GM18870 (cell line): ENCODE results near the gene MBLAC2.

ENCODE experiments used
- ATAC-seq: cut with Tn5 transposase; IDR thresholded peaks from one replicate; pipeline ENCODE4 v1.9.1; 2021; ENCODE audit warnings: moderate library complexity; ENCODE audit not compliant: unreplicated experiment

The MBLAC2 gene

DNA sequence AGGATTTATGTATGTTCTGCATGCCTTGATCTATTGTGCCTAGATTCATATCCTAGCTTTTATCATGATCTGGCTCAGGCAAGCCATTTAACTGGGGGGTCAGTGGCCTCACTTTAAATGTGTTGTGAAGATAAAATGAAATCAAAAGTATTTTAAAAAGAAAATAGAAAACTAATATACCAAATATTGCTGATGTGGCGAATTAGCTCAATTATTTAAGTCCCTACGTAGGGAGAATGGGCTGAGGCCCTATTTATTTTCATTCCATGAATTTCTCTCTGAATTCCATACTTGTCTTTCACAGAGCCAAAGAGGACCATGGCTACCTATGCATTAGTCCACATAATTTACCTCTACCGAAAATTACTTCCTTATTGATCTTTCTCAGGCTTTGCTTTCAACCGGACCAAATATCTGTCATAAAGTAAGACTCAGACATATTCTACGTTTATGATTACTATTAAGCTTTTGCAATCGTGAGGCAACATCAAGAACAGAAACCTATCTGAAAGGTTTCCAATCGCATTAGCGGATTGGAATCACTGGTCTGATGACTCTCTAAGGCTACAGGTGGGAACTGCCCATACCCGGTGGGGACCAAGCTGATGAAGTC lies 1.7 kb downstream of the MBLAC2 start:
- ATAC-seq: no peak

DNA sequence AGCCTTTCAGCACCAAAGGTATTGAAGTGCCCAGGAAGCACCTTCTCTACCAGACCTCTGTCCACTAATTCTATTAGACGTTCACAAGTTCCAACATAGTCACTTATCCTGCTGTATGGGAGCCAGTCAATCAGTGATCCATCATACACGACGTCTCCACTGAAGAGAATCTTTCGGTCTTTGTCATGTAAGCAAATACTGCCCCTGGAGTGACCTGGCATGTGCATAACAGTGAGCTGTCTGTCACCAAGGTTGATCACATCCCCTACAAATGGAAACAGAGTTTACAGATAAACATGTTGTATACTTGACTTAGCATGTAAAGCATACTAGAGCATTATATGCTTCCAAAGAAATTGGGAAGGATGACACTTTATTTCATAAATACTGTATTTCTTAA lies 13.3 kb downstream of the MBLAC2 start:
- ATAC-seq: no peak

DNA sequence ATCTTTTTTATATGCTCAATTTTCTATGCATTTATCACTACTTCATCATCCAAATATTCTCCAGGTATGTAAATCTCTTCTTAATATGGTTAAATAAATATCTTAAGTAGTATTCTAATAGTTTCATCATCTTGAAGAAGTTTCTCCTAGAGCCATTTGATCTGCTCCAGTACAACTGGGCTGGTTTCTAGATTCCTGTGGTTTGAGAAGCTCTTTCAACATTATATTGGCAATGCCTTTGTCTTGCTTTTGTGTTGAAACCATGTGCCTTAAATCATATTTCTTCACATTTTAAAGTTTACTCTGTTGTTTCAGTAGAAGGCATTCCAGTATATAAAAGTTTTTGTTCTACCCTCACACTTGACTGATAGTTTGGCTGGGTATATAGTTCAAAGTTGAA lies 27.6 kb downstream of the MBLAC2 start:
- no peak for ATAC-seq

DNA sequence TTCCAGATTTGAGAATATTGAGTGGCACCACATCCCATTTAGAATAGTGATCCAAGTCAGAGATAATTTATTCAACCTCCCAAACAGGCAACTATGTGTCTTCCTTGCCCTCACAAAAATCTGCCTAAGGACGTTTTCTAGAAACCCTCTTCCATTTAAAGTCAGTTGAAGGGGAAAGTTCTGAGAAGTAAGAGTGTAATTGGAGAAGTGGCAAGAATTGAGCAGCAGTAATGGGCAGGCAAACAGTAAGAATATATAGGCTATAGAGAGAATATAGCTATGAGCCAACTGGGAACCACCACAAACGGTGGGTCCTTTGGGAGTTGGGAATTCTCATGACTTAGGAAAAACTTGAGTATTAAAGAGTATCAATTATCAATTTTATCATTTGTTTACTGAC lies 33.9 kb downstream of the MBLAC2 start:
- ATAC-seq: no peak

DNA sequence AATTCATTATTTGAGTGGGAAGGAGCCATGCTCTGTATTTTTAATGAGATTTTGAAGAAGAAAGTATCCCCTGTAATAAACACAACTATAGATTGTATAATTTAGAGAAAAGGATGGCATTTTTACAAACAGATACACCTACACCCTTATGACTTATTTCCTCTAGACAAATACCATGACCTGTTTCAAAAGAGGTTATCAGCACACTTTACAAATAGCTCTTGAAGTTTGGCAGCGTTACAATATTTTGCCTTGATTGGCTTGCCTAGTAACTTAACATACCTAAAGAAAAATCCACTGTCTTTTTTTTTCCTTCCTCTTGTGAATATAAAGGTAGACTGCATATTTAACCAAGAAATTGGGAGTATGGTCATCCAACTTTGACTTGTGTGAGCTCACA lies 36.5 kb downstream of the MBLAC2 start:
- ATAC-seq: no peak

DNA sequence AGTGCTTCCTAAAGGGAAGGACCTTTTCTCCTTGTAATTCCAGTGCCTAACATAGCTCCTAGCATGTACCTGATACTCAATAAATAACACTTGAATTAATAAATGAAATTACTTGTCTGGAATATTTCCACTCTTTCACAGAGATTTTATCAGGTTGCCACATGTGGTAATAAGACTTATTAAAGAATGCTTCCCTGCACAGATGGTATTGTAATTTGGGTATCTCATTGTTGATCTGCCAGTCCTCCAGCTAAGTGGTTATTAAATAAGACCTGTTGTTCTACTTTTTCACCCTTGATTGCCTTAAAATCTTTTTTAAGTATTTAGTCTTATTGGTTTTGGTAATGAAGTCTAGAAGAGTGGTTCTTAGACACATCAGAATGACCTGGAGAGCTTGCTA lies 36.9 kb downstream of the MBLAC2 start:
- no peak for ATAC-seq

DNA sequence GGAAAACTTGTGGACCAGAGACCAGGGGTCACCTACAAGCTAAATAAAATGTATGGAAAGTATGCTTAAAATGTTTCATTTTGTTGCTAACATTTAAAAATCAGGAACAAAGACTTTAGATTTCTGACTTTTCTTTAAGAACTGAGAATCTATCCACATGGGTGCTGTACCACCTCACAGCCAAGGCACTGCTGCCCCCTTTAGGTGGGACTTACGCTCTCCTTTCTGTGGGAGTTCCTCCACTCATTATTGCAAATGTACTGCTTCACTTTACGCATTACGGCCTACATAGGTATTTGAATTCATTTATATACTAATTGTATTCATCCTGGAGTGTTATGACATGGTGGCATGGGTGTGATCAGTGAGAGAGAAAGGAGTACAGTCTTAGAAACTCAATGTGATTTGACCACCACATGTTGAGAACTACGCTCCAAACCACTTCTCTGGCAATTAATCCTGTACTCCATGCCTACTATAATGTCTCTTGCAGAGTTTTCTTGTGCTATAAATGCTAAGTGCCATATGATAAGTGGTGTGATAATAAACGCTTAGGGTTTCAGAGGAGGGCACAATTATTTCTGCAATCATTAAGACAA lies 40.4 kb downstream of the MBLAC2 start:
- no peak for ATAC-seq

DNA sequence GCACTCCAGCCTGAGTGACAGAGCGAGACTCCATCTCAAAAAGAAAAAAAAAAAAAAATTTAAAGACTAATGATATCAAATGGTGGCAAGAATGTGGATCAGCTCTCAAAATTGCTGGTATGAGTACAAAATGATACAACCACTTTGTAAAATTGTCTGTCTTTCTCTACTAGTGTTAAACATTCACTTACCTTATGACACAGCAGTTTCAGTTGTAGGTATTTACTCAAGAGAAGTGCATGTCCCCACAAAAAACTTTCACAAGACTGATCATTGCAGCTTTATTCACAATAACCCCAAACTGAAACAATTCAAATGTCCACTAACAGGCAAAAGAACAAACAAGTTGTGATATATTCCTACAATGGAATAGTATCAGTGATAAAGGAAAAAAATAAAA lies 50.3 kb downstream of the MBLAC2 start:
- peak; percentile 87 for ATAC-seq

DNA sequence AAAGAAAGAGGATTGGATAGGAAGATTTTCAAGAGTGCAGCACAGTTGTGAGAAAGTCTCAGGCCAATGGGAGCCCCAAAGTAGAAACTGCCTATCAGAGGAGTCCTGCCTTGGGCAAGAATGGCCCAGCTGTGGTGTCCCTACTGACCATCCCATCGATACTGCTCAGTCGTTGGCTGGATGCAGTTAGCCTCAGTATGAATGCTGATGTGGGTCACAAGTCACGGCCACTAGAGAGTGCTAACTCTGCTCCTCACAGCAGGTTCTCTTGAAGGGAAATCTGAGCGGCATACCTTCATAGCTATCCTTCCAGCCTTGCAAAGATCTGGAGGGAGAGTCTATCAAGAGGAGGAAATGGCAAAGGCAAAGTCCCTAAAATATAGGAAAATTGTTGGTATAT lies 53.4 kb downstream of the MBLAC2 start:
- ATAC-seq: no peak

DNA sequence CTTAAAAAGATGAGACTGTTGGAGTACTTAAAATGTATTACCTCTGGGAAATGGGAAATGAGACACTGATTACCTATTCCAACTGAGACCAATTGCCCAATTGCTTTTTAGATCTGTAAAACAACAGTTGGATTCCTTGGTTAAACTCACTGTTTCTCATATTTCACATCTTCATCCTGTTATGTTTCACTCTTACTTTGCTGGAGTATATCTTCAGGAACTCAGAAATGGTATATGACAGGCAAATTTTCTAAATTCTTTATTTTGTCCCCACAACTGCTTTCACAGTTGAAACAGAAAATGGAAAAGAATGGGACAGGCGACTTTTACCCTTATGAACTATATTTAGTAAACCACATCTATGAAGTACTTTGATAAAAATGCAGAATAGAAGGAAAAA lies 56.4 kb downstream of the MBLAC2 start:
- no peak for ATAC-seq

DNA sequence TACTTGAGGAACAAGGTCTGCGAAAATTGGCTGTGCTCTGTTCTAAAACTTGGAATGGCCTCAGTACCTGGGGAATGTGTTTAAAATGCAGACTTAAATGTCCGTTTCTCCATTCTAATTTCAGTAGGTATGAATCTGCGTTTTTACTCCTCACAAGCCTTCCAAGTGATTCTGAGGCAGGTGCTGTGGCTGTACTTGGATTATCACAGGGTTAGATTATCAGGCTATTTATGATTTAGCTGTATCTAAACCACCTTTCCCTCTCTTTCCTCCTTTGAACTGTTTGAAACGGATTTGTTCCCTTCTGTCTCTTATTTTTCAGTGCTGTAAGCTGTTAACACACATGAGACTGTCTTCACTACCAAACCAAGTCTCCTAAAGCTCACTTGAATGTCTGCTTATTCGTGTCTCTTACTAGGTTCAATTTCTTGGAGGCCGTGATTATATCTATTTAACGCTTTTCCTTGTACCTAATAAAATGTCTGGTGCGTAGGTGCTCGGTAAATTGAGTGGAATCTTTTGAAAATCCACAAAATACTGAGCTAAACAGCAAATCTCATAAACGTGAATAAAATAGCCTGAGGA lies 64.3 kb downstream of the MBLAC2 start:
- no peak for ATAC-seq

DNA sequence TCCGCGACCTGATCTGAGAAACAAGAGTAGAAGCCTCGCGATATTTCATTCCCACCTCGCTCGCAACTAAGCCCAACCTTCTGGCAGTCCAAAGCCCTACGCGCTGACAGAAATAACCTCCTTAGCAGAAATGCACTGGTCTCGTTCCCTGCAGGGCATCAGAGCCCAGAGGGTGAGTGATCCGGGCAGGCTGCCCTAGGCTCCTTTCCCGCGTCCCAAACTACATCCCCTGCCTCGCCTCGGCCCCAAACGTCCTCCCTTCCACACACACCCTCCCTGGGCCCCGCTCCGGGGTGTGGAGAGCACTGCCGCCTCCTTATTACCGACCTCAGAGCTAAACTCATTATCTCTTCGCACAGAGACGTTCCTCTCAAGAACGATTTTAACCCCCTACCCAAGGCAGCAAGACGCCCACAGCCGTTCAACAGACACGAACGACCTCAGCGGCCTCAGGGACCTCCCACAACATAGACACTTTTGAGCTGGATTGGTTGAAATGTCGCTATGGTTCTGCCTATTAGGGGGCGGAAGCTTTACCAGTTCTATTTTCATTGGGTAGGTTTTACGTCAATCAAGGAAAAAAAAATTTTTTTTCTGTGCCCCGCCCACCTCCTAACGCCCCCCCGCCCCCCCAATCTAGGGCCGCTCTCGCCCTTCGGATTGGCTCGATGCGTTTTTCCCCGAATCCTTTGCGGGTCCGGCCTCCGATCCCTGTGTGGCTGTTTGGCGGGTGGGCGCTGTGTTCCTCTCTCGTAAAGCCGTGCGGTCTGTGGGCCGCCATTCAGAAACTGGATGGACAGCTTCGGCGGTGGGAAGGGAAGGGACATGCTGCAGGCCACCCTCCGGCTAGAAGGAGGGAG lies 65.0 kb downstream of the MBLAC2 start, which contains the start of gene CETN3:
TSS of gene CETN3 (minus strand) at position 439 of the 860 bp plus-strand sequence. CDS start at position 344, 95 bp downstream.
- peak; percentile 95 for ATAC-seq

DNA sequence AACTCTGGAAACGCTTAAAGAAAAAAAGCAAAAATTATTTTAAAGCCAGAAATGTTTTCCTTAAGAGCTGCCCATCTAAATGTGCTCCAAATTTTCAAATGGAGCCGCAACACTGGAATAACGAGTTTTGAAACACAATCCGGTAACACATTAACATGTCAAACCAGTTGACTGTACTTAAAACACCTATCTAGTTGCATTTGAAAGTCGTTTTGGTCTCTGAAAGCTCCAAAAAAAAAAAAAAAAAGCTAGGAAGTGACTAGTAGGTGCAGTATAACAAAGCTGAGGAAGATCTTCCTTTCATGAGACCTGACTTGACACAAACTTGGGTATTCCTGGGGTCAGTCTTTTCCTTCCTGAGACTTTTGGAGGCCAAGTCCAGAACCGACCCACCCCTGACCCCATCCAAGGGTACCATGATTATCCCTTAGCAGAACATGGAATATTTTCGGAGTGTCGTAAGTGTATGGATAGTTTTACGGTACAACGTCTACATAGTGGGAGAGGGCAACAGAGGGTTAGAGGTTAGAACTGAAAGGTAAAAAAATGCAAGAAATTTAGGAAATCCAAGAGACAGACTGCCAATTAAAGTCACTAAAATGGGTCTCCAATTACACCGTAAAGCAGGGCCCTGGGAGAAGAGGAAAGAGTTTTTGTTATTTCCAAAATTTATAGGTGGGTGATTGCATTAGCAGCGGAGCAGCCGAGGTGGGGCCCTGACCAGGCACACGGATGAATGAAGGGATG lies 65.8 kb downstream of the MBLAC2 start:
- peak; percentile 2 for ATAC-seq
